GM18907 (cell line): ENCODE measurements around the gene NDUFS3.
"Not testable (repeated sequence)": the region's sequence is repeated elsewhere in the genome, so short reads cannot be mapped to it uniquely, and the experiment has no call there.

Source experiments
- ATAC-seq: cut with Tn5 transposase; IDR thresholded peaks from one replicate; pipeline ENCODE4 v1.9.1; 2021; ENCODE audit warnings: mild to moderate bottlenecking, moderate library complexity; ENCODE audit not compliant: unreplicated experiment

The NDUFS3 gene

GRCh38 chr11:47558695-47559094 is 20.2 kb upstream of the NDUFS3 start:
- no peak for ATAC-seq

- no peak for ATAC-seq
Measured at GRCh38 chr11:47560426-47560825, 18.4 kb upstream of the NDUFS3 start.

- not testable (repeated sequence) for ATAC-seq
Measured at GRCh38 chr11:47562393-47562792, 16.5 kb upstream of the NDUFS3 start.

GRCh38 chr11:47564366-47564765 is 14.5 kb upstream of the NDUFS3 start:
- not testable (repeated sequence) for ATAC-seq

GRCh38 chr11:47564933-47565339 is 13.9 kb upstream of the NDUFS3 start:
- no peak for ATAC-seq

- ATAC-seq, result peak; percentile 90
Measured at GRCh38 chr11:47565340-47566148, 13.3 kb upstream of the NDUFS3 start, which contains the start of gene PTPMT1. Gene PTPMT1 (plus strand): TSS chr11:47565599. CDS start chr11:47565623, 24 bp downstream.

- peak; percentile 6 for ATAC-seq
Measured at GRCh38 chr11:47566149-47566698, 12.7 kb upstream of the NDUFS3 start.

GRCh38 chr11:47569646-47570045 is 9.2 kb upstream of the NDUFS3 start:
- no peak for ATAC-seq

- ATAC-seq, result no peak
Measured at GRCh38 chr11:47570651-47571356, 8.1 kb upstream of the NDUFS3 start.

GRCh38 chr11:47571357-47571729 is 7.5 kb upstream of the NDUFS3 start:
- ATAC-seq, result no peak

- ATAC-seq, result no peak
Measured at GRCh38 chr11:47571895-47572294, 7.0 kb upstream of the NDUFS3 start.

GRCh38 chr11:47572715-47573255 is 6.1 kb upstream of the NDUFS3 start:
- ATAC-seq, result no peak

- no peak for ATAC-seq
Measured at GRCh38 chr11:47573321-47573720, 5.6 kb upstream of the NDUFS3 start.

- no peak for ATAC-seq
Measured at GRCh38 chr11:47577460-47578041, 1.3 kb upstream of the NDUFS3 start.

- ATAC-seq, result no peak
Measured at GRCh38 chr11:47583844-47584243, 5.0 kb downstream of the NDUFS3 start.

GRCh38 chr11:47586098-47586855 is 7.4 kb downstream of the NDUFS3 start, which contains the start of gene FAM180B:
Gene FAM180B (plus strand): TSS chr11:47586678. CDS start chr11:47586769, 91 bp downstream.
- no peak for ATAC-seq

- ATAC-seq, result no peak
Measured at GRCh38 chr11:47587039-47587716, 8.3 kb downstream of the NDUFS3 start.

GRCh38 chr11:47587723-47588326 is 9.0 kb downstream of the NDUFS3 start:
- ATAC-seq, result no peak

- no peak for ATAC-seq
Measured at GRCh38 chr11:47589118-47589517, 10.2 kb downstream of the NDUFS3 start.
